Upper lobe of left lung (tissue), 6 donors: ENCODE measurements around the gene NCOA1. TPM values are rescaled to one million over a fixed set of nuclear protein-coding genes. Genes with fewer than 3 reads are reported as not detected.

Source experiments
- ATAC-seq, 2 donors: fragments of 200-7000 bp; cut with Tn5 transposase; one replicate each; pipeline ENCODE4 v1.9.1; 2022; ENCODE audit warnings: mild to moderate bottlenecking in 2 of 2, moderate library complexity in 2 of 2; ENCODE audit not compliant: low FRiP score in 2 of 2
- DNase-seq, 2 donors: peaks; one replicate each; pipeline ENCODE4 v3.0.0-alpha.2; 2019 to 2020
- H3K27ac ChIP-seq, 4 donors: fragments of 200-600 bp; sonication (generic); one replicate each; pipeline ENCODE4 v1.5.1; 2016 to 2019
- H3K27me3 ChIP-seq, 4 donors: fragments of 200-600 bp; sonication (generic); one replicate each; pipeline ENCODE4 v1.5.1; 2017 to 2019
- H3K36me3 ChIP-seq, 4 donors: fragments of 200-600 bp; sonication (generic); one replicate each; pipeline ENCODE4 v1.5.1; 2016 to 2019
- H3K4me1 ChIP-seq, 4 donors: fragments of 200-600 bp; sonication (generic); one replicate each; pipeline ENCODE4 v1.5.1; 2018 to 2019
- H3K4me3 ChIP-seq, 4 donors: fragments of 200-600 bp; sonication (generic); one replicate each; pipeline ENCODE4 v1.5.1; 2017 to 2019; ENCODE audit warnings: mild to moderate bottlenecking in 2 of 4, moderate library complexity in 1 of 4
- H3K9me3 ChIP-seq, 4 donors: fragments of 200-600 bp; sonication (generic); one replicate each; pipeline ENCODE4 v1.5.1; 2018 to 2019
- EP300 ChIP-seq, 4 donors: sonication (generic); formaldehyde crosslinking; IDR thresholded peaks; one replicate each; pipeline ENCODE4 v1.5.1; 2017; ENCODE audit warnings: antibody characterized with exemption in 4 of 4, control low read depth in 2 of 4
- POLR2A ChIP-seq, 4 donors: fragments of 450-650 bp; IDR thresholded peaks; one replicate each; pipeline ENCODE4 v1.5.1; 2016 to 2017; ENCODE audit warnings: antibody characterized with exemption in 4 of 4, mild to moderate bottlenecking in 2 of 4
- POLR2AphosphoS5 ChIP-seq, 2 donors: sonication (generic); formaldehyde crosslinking; IDR thresholded peaks; one replicate each; pipeline ENCODE4 v1.5.1; 2017; ENCODE audit warnings: antibody characterized with exemption in 2 of 2
- WGBS, 2 donors: methylation state at CpG; one replicate each; pipeline ENCODE4 v1.1.5; 2017 to 2018; 5-methylcytosine and 5-hydroxymethylcytosine counted together
- total RNA-seq, 6 donors: library from RNA; depleted of rRNA in 4 of 6; stranded (reverse); fragments of >200 nt in 4 of 6; gene quantifications; one replicate each; pipeline versions ENCODE4 v1.1.0 to v1.2.1, GENCODE V29; 2016 to 2021
- TF ChIP-seq, protein P1 (sequence below), 6 experiments: fragments of 450-650 bp in 4 of 6; fragments of 200-600 bp in 2 of 6; sonication (generic) in 2 of 6; IDR thresholded peaks; one replicate each; pipeline ENCODE4 v1.5.1; 2016 to 2019; ENCODE audit warnings: antibody characterized with exemption in 6 of 6
- donor health status: DM: no; HTN: no; CAD: no; lungs with moderate emphysema.
- donor health status: DM: no; HTN: yes; CAD: no; lungs with severe emphysema.

NCOA1 gene
- total RNA-seq, 6 donors from 2014 or later: 38.3 to 68.1 (median 42.5) TPM

DNA sequence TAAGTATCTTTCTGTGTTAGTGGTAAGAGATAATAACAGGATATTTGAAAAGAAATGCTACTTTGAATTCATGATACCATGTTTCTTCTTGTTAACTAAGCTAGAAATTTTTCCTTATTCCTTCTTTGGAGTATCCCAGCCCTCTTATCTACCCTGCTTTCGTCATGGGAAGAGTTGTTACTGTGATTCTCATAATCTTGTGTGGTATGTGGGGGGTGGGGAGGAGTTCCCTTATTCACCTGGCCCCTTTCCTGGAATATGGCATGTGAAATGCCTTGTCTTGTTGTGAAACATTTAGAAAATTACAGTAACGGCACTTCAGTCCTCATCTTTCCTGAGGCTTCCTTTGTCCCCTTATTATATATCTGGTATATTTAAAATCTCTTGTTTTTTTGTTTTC, 129.9 kb downstream of the NCOA1 start:
- Histone ChIP-seq H3K27ac (no peak overlapping the region), H3K4me3 (no peak overlapping the region), H3K4me1 (peaks cover 0 to 6% (median 1%) of the 10 kb centered on the region in 4 donors), H3K9me3 (no peaks in the 10 kb centered on the region), H3K36me3 (no peaks in the 10 kb centered on the region), H3K27me3 (no peaks in the 10 kb centered on the region)
- ATAC-seq (no peak), DNase-seq (peak in 1 of 2 donors; percentile 29)
- 56 to 82% methylated on average over 2 of the region's 2 CpGs for WGBS, 2 donors
- TF ChIP-seq, protein P1, sequence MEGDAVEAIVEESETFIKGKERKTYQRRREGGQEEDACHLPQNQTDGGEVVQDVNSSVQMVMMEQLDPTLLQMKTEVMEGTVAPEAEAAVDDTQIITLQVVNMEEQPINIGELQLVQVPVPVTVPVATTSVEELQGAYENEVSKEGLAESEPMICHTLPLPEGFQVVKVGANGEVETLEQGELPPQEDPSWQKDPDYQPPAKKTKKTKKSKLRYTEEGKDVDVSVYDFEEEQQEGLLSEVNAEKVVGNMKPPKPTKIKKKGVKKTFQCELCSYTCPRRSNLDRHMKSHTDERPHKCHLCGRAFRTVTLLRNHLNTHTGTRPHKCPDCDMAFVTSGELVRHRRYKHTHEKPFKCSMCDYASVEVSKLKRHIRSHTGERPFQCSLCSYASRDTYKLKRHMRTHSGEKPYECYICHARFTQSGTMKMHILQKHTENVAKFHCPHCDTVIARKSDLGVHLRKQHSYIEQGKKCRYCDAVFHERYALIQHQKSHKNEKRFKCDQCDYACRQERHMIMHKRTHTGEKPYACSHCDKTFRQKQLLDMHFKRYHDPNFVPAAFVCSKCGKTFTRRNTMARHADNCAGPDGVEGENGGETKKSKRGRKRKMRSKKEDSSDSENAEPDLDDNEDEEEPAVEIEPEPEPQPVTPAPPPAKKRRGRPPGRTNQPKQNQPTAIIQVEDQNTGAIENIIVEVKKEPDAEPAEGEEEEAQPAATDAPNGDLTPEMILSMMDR (IDR thresholded peaks at IDR 0.05): no peak
- TF ChIP-seq POLR2AphosphoS5 (IDR thresholded peaks at IDR 0.05) (no peak), POLR2A (IDR thresholded peaks at IDR 0.05) (no peak), EP300 (IDR thresholded peaks at IDR 0.05) (no peak)

- H3K4me1 ChIP-seq: peaks cover 0 to 6% (median 4%) of the 10 kb centered on the region in 4 donors
- ATAC-seq (no peak), DNase-seq (no peak)
- no peaks in the 10 kb centered on the region for H3K9me3 ChIP-seq
- TF ChIP-seq POLR2AphosphoS5 (IDR thresholded peaks at IDR 0.05): no peak
- TF ChIP-seq, protein P1 (IDR thresholded peaks at IDR 0.05): no peak
- no peak overlapping the region for H3K4me3 ChIP-seq
- WGBS, 2 donors: 63 to 100% methylated on average over 2 to 3 of the region's 3 CpGs
- H3K36me3 ChIP-seq: no peaks in the 10 kb centered on the region
- no peaks in the 10 kb centered on the region for H3K27me3 ChIP-seq
- no peak overlapping the region for H3K27ac ChIP-seq
Measured at GRCh38 chr2:24621779-24622538, 130.9 kb downstream of the NCOA1 start.

DNA sequence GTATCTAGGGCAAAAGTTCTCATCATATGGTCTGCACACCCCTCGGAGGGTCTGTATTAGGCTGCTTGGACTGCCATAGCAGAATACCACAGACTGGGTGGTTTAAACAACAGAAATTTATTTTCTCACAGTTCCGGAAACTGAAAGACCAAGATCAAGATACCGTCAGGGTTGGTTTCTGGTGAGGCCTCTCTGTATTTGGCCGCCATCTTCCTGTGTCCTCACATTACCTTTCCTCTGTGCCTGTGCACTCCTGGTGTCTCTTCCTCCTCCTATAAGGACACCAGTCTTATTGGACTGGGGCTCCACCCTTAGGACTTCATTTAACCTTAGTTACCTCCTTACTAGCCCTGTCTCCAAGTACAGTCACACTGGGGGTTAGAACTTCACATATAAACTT, 132.5 kb downstream of the NCOA1 start:
- no peak overlapping the region for H3K27ac ChIP-seq
- H3K4me1 ChIP-seq: peaks cover 0 to 6% (median 4%) of the 10 kb centered on the region in 4 donors
- no peak overlapping the region for H3K4me3 ChIP-seq
- ATAC-seq (no peak), DNase-seq (no peak)
- no peaks in the 10 kb centered on the region for H3K36me3 ChIP-seq
- TF ChIP-seq EP300 (IDR thresholded peaks at IDR 0.05) (no peak), POLR2AphosphoS5 (IDR thresholded peaks at IDR 0.05) (no peak), POLR2A (IDR thresholded peaks at IDR 0.05) (no peak)
- TF ChIP-seq, protein P1 (IDR thresholded peaks at IDR 0.05): no peak
- H3K27me3 ChIP-seq: no peaks in the 10 kb centered on the region
- 94 to 95% methylated on average over 4 of the region's 4 CpGs for WGBS, 2 donors
- no peaks in the 10 kb centered on the region for H3K9me3 ChIP-seq

GRCh38 chr2:24625728-24626127, 134.7 kb downstream of the NCOA1 start:
- no peak overlapping the region for H3K27ac ChIP-seq
- no peaks in the 10 kb centered on the region for H3K36me3 ChIP-seq
- TF ChIP-seq, protein P1 (IDR thresholded peaks at IDR 0.05): no peak
- TF ChIP-seq POLR2AphosphoS5 (IDR thresholded peaks at IDR 0.05) (no peak), POLR2A (IDR thresholded peaks at IDR 0.05) (no peak), EP300 (IDR thresholded peaks at IDR 0.05) (no peak)
- 91 to 97% methylated on average over 1 of the region's 1 CpG for WGBS, 2 donors
- H3K9me3 ChIP-seq: no peaks in the 10 kb centered on the region
- H3K4me1 ChIP-seq: peaks cover 0 to 5% (median 3%) of the 10 kb centered on the region in 4 donors
- no peaks in the 10 kb centered on the region for H3K27me3 ChIP-seq
- ATAC-seq (no peak), DNase-seq (no peak)
- no peak overlapping the region for H3K4me3 ChIP-seq

GRCh38 chr2:24626131-24626530, 135.1 kb downstream of the NCOA1 start:
- Histone ChIP-seq H3K4me1 (peaks cover 0 to 5% (median 2%) of the 10 kb centered on the region in 4 donors), H3K36me3 (no peaks in the 10 kb centered on the region), H3K9me3 (no peaks in the 10 kb centered on the region), H3K4me3 (no peak overlapping the region), H3K27me3 (no peaks in the 10 kb centered on the region), H3K27ac (no peak overlapping the region)
- no peak for DNase-seq
- TF ChIP-seq POLR2A (IDR thresholded peaks at IDR 0.05) (no peak), POLR2AphosphoS5 (IDR thresholded peaks at IDR 0.05) (no peak), EP300 (IDR thresholded peaks at IDR 0.05) (no peak)
- TF ChIP-seq, protein P1 (IDR thresholded peaks at IDR 0.05): no peak
- 66 to 69% methylated on average over 3 of the region's 3 CpGs for WGBS, 2 donors
- no peak for ATAC-seq
